HG03025 (cell line): ENCODE results near the gene CEMIP.

Experiments used
- ATAC-seq: cut with Tn5 transposase; IDR thresholded peaks from one replicate; pipeline ENCODE4 v1.9.1; 2021; ENCODE audit warnings: mild to moderate bottlenecking, moderate library complexity; ENCODE audit not compliant: unreplicated experiment, low FRiP score

Gene CEMIP

DNA sequence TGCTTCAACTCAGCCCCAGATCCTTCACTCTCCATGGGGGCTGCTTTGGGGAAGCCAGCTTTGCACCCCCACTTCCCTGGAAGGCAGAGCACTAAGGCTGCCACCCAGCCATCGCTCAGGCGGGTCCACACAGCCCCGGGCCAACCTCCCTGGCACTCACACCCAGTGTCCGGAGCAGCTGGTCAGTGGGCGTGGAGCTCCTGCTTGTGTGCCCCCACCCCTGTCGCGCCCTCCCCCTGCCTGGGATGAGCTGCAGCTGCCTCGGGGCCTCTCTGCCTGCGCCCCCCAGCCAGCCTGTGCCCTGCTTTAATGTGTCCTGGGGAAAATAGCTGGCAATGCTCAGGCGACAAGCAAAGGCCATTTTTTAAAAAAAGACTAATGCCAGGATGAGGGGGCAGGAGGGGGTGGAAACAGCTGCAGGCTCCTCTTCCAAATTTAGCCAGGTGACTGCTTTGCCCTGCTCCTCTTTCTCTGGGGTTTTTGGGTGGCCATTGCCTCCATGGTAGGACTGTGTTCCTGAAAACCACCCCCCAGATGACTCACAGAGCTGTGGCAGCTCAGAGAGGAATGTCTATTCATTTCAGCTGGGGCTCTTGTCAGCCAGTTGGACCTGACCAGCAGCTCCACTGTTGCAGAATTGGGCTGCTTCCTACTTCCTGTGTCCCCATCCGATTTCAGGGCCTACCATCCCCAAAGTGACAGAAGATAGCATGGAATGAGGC is 65.0 kb downstream of the CEMIP start:
- no peak for ATAC-seq

DNA sequence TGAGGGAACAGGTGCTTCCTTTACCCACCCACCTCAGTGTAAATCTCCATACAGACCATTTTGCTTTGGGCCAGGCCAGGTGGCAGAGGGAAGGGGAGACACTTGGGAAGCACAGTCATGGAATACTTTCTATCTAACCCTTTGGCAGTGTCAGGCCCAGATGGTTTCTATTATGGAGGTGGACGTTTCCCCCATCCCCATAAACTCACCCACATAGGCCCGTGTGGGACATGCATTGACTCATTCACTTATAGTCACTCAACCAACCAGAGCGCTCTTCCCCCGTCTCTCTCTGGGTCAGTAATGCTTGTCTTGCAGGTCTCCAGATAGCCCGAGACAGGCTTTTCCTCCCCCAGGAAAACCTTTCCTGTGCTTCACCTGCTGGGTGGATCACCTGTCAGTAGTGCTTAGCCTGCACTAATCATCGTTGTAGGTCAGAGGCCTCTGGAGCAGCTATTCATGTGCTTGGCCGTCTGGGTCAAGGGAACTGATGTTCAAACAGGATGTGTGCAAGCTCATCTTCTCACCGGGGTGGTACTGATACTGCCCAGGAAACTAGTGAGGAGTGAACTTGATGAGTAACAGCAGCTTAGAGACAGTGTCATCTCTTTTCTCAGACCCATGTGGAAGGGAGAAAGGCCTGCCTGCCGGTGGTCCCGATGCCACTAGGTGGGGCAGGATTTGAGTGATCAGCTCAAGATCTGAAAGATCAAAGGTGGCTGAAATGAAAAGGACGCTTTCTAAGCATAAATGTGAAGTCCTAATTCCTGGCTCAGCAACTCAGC is 67.1 kb downstream of the CEMIP start:
- no peak for ATAC-seq

DNA sequence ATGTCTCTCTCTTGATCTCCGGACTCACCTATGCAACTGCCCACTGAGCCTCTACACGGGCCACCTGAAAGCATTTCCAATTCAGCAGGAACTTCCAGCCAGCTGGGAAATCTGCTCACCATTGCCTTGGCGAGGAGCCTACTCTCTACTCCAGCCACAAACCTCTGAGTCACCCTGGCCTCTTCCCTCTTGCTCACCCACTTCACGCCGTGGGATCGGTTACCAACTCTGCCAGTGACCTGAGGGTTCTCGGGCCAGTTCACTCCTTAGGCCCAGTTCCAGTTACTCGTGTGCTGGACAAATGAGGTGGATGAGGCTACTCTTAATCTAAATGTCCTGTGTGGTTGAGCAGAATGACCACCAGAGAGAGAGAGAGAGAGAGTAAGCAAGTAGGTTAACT is 70.1 kb downstream of the CEMIP start:
- ATAC-seq: no peak

DNA sequence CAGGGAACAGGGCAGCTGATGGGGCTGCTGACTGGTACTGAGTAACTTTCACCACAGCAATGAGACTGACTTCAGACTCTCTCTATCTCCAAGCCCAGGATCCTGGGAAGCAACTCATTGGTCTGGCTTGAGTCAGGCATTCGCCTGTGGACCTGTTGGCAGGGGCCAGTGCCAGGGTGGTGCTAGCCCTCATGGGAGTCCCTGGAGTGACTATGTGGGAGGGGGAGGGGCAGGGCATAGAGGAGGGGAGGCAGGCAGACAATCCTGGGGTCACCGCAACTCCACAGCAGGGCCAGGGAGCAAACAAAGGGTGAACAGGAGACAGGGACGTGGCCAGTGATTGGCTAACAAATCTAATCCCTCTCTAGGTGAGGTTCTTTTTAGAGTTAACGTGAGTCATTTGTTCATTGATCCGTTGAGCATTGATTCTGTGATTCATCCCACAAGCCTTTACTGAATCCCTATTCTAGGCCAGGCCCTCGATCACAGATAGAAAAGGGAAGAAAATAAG is 71.8 kb downstream of the CEMIP start:
- ATAC-seq: no peak

- ATAC-seq: no peak
Observed at GRCh38 chr15:80852676-80853075, 73.5 kb downstream of the CEMIP start.

DNA sequence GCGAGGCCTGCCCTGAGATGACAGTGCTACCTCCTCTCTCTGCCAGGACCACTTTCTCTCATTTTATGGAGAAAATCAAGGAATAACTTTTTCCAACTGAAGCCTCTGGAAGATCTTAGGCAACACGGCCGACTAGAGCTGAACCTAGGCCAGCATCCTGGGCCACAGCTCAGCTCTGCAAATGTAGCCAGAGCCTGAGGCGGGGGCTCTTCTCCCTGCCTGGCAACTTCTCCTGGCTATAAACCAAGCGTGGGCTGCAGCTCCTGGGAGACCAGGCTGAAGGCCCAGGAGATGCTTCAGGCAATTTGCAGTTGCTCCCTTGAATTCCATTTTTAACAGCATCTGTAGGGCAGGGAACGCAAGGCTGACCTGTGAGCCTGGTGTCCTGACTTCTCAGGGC is 74.9 kb downstream of the CEMIP start:
- ATAC-seq: no peak

GRCh38 chr15:80855206-80855605 is 76.0 kb downstream of the CEMIP start:
- no peak for ATAC-seq

GRCh38 chr15:80856400-80856799 is 77.2 kb downstream of the CEMIP start:
- no peak for ATAC-seq

DNA sequence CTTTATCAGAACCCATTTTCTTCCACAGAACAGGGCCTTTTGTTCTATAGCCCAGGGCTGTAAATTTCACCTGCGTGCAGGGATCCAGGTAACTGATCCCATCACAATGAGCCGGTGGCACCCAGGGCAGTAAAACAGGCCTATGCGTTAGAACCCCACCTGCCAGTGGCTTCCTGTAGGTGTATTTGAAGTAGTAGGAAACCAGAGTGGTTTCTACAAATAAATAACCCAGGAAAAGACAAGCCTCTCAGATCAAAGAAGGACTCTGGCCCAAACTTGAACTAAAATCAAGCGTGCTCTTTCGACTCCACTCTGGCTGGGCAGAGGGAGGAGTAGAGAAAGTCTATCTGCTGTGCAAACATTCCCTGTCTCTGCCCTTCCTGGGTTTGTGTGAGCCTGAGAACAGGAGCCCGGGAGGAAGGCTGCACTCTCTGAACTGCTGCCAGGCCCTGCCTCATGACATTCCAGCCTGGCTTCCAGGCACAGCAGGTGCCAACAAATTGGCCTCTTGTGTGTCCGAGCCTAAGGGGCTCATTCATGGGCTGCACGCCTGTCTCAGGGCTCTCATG is 77.7 kb downstream of the CEMIP start:
- ATAC-seq: no peak

GRCh38 chr15:80861731-80862170 is 82.6 kb downstream of the CEMIP start:
- no peak for ATAC-seq

GRCh38 chr15:80864666-80865065 is 85.5 kb downstream of the CEMIP start:
- no peak for ATAC-seq

GRCh38 chr15:80866936-80867335 is 87.8 kb downstream of the CEMIP start:
- ATAC-seq: no peak

- ATAC-seq: no peak
Observed at GRCh38 chr15:80870366-80870765, 91.2 kb downstream of the CEMIP start.

DNA sequence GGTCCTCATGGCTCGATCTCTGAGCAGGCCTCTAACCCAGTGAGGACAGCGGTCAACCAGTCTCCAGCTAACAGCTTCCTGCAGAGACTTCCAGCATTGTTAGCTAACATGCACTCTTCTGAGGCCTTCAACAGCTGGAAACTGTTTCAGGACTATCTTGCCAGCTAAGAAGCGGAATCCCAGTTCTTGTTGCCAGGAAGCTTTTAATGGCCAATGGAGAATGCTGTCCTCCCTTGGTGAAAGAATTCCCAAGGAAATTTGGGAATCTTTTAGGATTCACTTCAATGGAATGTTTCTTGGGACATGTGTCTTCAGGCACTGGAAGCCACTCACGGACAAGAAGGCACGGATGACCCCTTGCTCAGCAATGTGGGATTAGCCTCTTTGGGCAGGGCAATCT is 91.7 kb downstream of the CEMIP start:
- ATAC-seq: no peak

- no peak for ATAC-seq
Observed at GRCh38 chr15:80871858-80872257, 92.7 kb downstream of the CEMIP start.

DNA sequence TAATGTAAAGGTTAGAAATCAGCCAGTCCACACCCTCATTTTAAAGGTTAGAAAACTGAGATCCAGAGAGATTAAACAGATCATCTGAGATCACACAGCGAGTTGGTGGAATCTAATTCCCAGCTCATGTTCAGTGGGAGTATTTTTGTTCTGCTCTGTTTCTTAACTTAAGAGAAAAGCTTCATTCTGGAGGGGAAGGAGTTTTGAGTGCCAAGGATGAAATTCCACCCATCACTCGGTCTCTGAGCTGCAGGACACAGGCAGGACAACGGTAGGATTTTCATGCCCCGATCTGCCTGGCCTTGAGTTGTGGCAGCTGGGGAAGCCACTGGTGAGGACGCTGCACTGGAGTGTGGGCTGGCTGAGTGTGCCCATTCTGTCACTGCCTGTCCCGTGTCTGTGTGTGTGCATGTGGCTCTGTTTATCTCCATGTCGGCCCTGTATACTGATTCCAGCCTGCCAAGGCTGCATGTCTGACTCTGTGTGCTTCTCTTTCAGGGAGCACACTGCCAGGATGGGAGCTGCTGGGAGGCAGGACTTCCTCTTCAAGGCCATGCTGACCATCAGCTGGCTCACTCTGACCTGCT is 94.3 kb downstream of the CEMIP start:
- no peak for ATAC-seq

DNA sequence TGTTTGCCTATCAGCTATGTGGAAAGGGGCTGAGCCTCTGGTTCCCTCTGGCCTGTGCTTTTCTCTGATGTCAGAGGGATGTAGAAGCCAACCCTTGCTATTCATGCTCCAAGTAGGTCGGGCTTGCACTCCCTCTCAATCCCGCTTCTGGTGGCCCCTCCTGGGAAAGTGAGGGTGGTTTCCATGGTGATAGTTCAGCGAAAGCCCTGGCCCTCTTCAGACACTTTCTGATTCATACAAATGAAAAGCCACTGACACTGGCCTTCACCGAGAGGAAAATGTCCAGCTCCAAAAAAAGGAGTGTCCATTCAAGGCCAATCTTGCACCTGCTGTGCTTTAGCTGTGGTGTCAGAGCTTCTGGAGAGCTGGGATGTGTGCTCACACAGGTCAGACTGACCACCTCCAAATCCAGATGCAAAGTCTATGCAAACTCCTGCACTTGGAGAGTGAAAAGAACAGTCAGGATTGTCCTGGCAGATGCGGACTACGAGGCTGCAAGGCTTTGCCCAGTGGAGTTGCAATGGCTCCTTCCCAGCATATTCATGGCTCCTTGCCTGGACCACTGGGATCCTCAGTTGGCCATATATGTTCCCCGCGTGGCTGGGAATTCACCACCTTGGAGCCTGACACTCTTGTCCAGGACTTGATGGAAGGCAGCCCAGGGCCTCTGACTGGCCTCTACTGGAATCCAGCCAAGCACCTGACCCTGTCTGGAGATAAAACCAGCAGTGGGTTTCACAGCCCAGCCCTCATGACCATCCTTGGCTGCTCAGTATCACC is 96.6 kb downstream of the CEMIP start:
- no peak for ATAC-seq

DNA sequence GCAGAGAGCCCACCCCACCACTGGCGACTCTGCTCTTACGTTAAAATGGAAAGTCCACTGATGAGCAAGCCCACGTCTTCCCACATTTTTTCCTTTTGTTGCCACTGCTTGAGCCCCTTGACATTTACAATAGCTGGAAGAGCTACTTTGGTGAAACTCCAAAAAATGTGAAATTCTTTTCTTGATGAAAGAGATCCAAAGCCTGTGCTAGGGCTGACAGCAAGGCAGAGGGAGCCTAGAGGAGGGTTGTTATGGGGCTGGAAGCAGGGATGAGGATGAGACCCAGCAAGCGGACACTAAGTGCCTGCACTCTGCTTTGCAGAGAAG is 97.1 kb downstream of the CEMIP start:
- no peak for ATAC-seq

- ATAC-seq: no peak
Observed at GRCh38 chr15:80878242-80878866, 99.2 kb downstream of the CEMIP start.

- ATAC-seq: no peak
Observed at GRCh38 chr15:80878867-80879250, 99.7 kb downstream of the CEMIP start.
